B cell (primary cell): ENCODE data around the gene CAV3. TPM values are rescaled to one million over a fixed set of nuclear protein-coding genes. Genes with fewer than 3 reads are reported as not detected.

ENCODE experiments used
- ATAC-seq: fragments of 200-7000 bp; cut with Tn5 transposase; one replicate; pipeline ENCODE4 v1.10.0; 2021; ENCODE audit warnings: low read depth, mild to moderate bottlenecking, moderate number of reproducible peaks, moderate library complexity
- CTCF ChIA-PET: fragments of 350-600 bp; sonication (Branson Sonifier 250); formaldehyde crosslinking; loops from one replicate; lab custom pipeline; 2021; ENCODE audit warnings: antibody characterized with exemption, inconsistent platforms; lab: Charles Lee
- POLR2A ChIA-PET: fragments of 350-600 bp; sonication (Branson Sonifier 250); formaldehyde crosslinking; loops from one replicate; lab custom pipeline; 2021; ENCODE audit warnings: antibody characterized with exemption; lab: Charles Lee
- DNase-seq: peaks from one replicate; pipeline ENCODE4 v3.0.0; 2013
- H2AFZ ChIP-seq: 2 replicates; pipeline ENCODE4 v1.6.1; 2012; ENCODE audit warnings: mild to moderate bottlenecking, low read depth, low read length; ENCODE audit not compliant: insufficient read depth, poor library complexity, severe bottlenecking
- H3K27ac ChIP-seq, 2 donors: 1 replicate in 1 of 2; 2 replicates in 1 of 2; pipeline ENCODE4 v1.5.1; 2012 to 2013; ENCODE audit warnings: low read length in 2 of 2, mild to moderate bottlenecking in 2 of 2, moderate library complexity in 1 of 2
- H3K27me3 ChIP-seq, 4 experiments: fragments of 200-600 bp in 1 of 4; sonication (generic) in 1 of 4; replicated peaks in 1 of 4; 1 replicate in 2 of 4; 2 replicates in 2 of 4; pipeline versions ENCODE4 v1.6.1 to v1.7.0; 2013 to 2016; ENCODE audit warnings: low read length in 3 of 4, mild to moderate bottlenecking in 2 of 4, mixed read lengths in 1 of 4, moderate library complexity in 1 of 4; ENCODE audit not compliant: insufficient read depth in 4 of 4, control insufficient read depth in 3 of 4; ENCODE audit errors: control extremely low read depth in 1 of 4
- H3K36me3 ChIP-seq, 2 experiments: replicated peaks in 1 of 2; 1 replicate in 1 of 2; 2 replicates in 1 of 2; pipeline versions ENCODE4 v1.6.1 to v1.7.1; 2013; ENCODE audit warnings: low read length in 1 of 2; ENCODE audit not compliant: insufficient read depth in 2 of 2, control insufficient read depth in 1 of 2; ENCODE audit errors: control extremely low read depth in 1 of 2, extremely low read depth in 1 of 2
- H3K4me1 ChIP-seq, 2 donors: fragments of 200-600 bp in 1 of 2; sonication (generic) in 1 of 2; 1 replicate in 1 of 2; 2 replicates in 1 of 2; pipeline versions ENCODE4 v1.5.1 to v1.6.1; 2013 to 2017; ENCODE audit warnings: low read length in 2 of 2; ENCODE audit not compliant: control insufficient read depth in 2 of 2, insufficient read depth in 2 of 2
- H3K4me2 ChIP-seq: replicated peaks from 2 replicates; pipeline ENCODE3; 2012; ENCODE audit warnings: mild to moderate bottlenecking, low read depth, low read length; ENCODE audit not compliant: poor library complexity, severe bottlenecking
- H3K4me3 ChIP-seq, 5 experiments: fragments of 200-600 bp in 1 of 5; sonication (generic) in 1 of 5; 1 replicate in 3 of 5; 2 replicates in 2 of 5; pipeline versions ENCODE4 v1.5.1 to v1.7.0; 2011 to 2016; ENCODE audit warnings: low read length in 4 of 5, mild to moderate bottlenecking in 4 of 5, low read depth in 2 of 5, control low read depth in 1 of 5, moderate library complexity in 1 of 5; ENCODE audit not compliant: insufficient read depth in 1 of 5; ENCODE audit errors: control extremely low read depth in 1 of 5, extremely low read depth in 1 of 5
- H3K79me2 ChIP-seq: fragments of 200-600 bp; sonication (generic); one replicate; pipeline ENCODE4 v1.6.0; 2016; ENCODE audit warnings: low read length; ENCODE audit not compliant: control insufficient read depth, insufficient read depth
- H3K9ac ChIP-seq: fragments of 200-600 bp; sonication (generic); 2 replicates; pipeline ENCODE4 v1.6.1; 2017; ENCODE audit warnings: mild to moderate bottlenecking, low read length, moderate library complexity
- H3K9me3 ChIP-seq, 3 donors: one replicate each; pipeline versions ENCODE4 v1.6.1 to v1.7.1; 2013; ENCODE audit warnings: low read length in 2 of 3; ENCODE audit not compliant: control insufficient read depth in 2 of 3, insufficient read depth in 1 of 3; ENCODE audit errors: control extremely low read depth in 1 of 3
- H4K20me1 ChIP-seq: 2 replicates; pipeline ENCODE4 v1.6.0; 2012; ENCODE audit warnings: mild to moderate bottlenecking, low read length; ENCODE audit not compliant: insufficient read depth, control insufficient read depth, poor library complexity, severe bottlenecking
- H3K27ac Mint-ChIP-seq: one replicate; pipeline ENCODE4 v1.8.0; 2021; ENCODE audit warnings: mixed read lengths
- H3K27me3 Mint-ChIP-seq: one replicate; pipeline ENCODE4 v1.8.0; 2021; ENCODE audit warnings: mixed read lengths
- H3K4me1 Mint-ChIP-seq: one replicate; pipeline ENCODE4 v1.8.0; 2021; ENCODE audit warnings: mixed read lengths
- H3K4me3 Mint-ChIP-seq: one replicate; pipeline ENCODE4 v1.8.0; 2021; ENCODE audit warnings: mixed read lengths
- H3K9me3 Mint-ChIP-seq: one replicate; pipeline ENCODE4 v1.8.0; 2022; ENCODE audit warnings: mixed read lengths; ENCODE audit not compliant: insufficient read depth
- EZH2 ChIP-seq: IDR thresholded peaks from 2 replicates; pipeline ENCODE4 v1.6.1; 2012; ENCODE audit warnings: borderline replicate concordance, low read depth, mild to moderate bottlenecking, moderate library complexity, low read length; ENCODE audit not compliant: insufficient read depth, poor library complexity, severe bottlenecking
- WGBS: methylation state at CpG from one replicate; pipeline ENCODE4 v1.1.5; 2013; ENCODE audit warnings: missing lambda C conversion rate; ENCODE audit not compliant: insufficient coverage; 5-methylcytosine and 5-hydroxymethylcytosine counted together
- intact Hi-C: fragments of 100-400 bp; cut with micrococcal nuclease; formaldehyde crosslinking; loops from one replicate; pipeline ENCODE4 v1.10.0; 2022
- polyA plus RNA-seq: library from polyadenylated mRNA; depleted of rRNA; stranded (reverse); fragments of >200 nt; gene quantifications from 2 replicates; pipeline ENCODE4 v1.2.3, GENCODE V29; 2012
- total RNA-seq, 2 donors: library from RNA; stranded (reverse); fragments of 120-200 nt in 1 of 2; gene quantifications; 1 replicate in 1 of 2; 2 replicates in 1 of 2; pipeline versions ENCODE4 v1.2.3 to v1.2.4, GENCODE V29; 2013 to 2022
- TF ChIP-seq, protein P1 (sequence below): fragments of 200-600 bp; IDR thresholded peaks from one replicate; pipeline ENCODE4 v1.8.0; 2022; ENCODE audit warnings: antibody characterized with exemption, mild to moderate bottlenecking

The CAV3 gene
- total and polyA plus RNA-seq, 2 donors (not counting 1 experiment from before 2014, with no cell fraction given), result not detected

DNA sequence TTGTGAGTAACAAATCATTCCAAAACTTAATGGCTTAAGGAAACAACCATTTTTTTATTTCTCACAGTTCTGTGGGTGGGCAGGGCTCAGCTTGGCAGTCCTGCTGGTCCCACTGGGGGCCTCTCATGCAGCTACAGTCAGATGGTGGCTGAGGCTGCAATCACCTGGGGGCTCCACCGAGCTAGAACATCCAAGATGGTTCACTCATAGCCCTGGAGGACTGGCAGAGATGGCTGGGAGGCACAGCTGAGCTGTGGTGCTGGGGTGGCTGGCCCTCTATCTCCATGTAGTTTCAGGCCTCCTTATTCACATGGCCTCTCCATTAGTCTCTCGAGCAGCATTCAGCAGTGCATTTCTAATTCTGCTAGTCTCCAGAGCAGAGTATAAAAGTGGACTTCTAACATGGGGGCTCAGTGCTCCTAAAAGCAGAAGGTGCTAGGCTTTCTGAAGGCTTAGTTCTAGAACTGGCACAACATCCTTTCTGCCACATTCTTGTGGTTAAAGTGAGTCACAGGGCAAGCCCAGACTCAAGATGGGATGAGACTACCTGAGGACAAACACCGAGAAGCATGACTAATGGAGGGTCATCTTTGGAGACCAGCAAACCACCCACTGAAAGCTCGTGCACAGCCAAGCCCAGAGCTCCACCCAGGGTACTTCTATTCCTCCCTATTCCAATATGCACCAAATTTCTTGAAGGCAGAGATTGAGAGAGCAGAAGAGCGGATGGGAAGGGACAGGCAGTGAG lies 6.3 kb downstream of the CAV3 start:
- H3K9me3 ChIP-seq, result peaks cover 0 to 3% (median 0%) of the 10 kb centered on the region in 3 donors
- no peaks in the 10 kb centered on the region for H3K27me3 ChIP-seq
- H3K4me1 ChIP-seq, result no peaks in the 10 kb centered on the region
- H3K79me2 ChIP-seq, result no peaks in the 10 kb centered on the region
- TF ChIP-seq, protein P1, sequence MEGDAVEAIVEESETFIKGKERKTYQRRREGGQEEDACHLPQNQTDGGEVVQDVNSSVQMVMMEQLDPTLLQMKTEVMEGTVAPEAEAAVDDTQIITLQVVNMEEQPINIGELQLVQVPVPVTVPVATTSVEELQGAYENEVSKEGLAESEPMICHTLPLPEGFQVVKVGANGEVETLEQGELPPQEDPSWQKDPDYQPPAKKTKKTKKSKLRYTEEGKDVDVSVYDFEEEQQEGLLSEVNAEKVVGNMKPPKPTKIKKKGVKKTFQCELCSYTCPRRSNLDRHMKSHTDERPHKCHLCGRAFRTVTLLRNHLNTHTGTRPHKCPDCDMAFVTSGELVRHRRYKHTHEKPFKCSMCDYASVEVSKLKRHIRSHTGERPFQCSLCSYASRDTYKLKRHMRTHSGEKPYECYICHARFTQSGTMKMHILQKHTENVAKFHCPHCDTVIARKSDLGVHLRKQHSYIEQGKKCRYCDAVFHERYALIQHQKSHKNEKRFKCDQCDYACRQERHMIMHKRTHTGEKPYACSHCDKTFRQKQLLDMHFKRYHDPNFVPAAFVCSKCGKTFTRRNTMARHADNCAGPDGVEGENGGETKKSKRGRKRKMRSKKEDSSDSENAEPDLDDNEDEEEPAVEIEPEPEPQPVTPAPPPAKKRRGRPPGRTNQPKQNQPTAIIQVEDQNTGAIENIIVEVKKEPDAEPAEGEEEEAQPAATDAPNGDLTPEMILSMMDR, result no peak
- TF ChIP-seq EZH2, result no peak
- H3K9ac ChIP-seq, result no peak overlapping the region
- H3K4me2 ChIP-seq, result no peak overlapping the region
- no peak overlapping the region for H3K27ac Mint-ChIP-seq
- no peaks in the 10 kb centered on the region for H3K4me1 Mint-ChIP-seq
- no peak overlapping the region for H2AFZ ChIP-seq
- POLR2A ChIA-PET, result no interaction called here
- no peaks in the 10 kb centered on the region for H3K36me3 ChIP-seq
- no peaks in the 10 kb centered on the region for H3K9me3 Mint-ChIP-seq
- H3K27ac ChIP-seq, result no peak overlapping the region
- H4K20me1 ChIP-seq, result no peaks in the 10 kb centered on the region
- CTCF ChIA-PET, result interaction anchor here (1.2 to 1.4 kb wide), 2 partner anchors 16 to 30 kb away, joined by 3 read pairs; partner anchors contain the start of gene OXTR
- DNase-seq (no peak), ATAC-seq (no peak)
- H3K27me3 Mint-ChIP-seq, result peaks cover 13% of the 10 kb centered on the region
- no peak overlapping the region for H3K4me3 Mint-ChIP-seq
- no peak overlapping the region for H3K4me3 ChIP-seq
- intact Hi-C loops, result no loop called here
- 93% methylated on average over 3 of the region's 5 CpGs for WGBS

DNA sequence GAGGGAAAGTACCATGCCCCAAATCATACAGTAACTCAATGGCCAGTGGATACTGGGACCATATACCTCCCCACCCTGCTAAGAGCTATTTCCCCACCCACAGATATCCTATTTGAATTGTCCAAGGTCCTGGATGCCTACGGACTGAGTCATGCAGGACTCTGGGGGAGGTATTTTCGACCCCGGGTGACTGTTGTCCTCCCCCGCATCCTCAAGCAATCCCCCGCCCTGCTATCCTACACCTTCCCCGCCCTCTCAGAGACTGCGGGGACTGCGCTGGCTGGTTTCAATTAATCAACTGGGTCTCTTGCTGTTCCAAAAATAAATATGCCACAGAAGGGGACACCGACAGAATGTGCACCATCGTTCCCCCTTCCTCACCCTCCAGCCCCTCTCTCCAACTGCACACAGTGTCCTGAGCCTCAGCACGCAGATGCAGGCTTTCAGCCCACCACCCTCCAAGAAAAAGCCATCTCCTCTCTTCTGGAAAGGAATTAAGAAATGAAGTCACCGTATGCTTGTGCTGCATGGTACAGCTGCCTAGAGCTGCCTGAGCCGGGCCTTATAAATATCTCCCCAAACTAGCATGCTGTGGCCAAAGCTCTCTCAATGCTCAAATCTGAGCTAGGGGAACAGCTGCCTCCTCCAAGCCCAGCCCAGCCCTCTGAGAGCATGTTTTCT lies 8.1 kb downstream of the CAV3 start:
- no peaks in the 10 kb centered on the region for H3K27me3 ChIP-seq
- no peak overlapping the region for H3K27ac Mint-ChIP-seq
- H3K9me3 ChIP-seq, result peaks cover 0 to 3% (median 0%) of the 10 kb centered on the region in 3 donors
- H3K4me3 Mint-ChIP-seq, result no peak overlapping the region
- no peak for TF ChIP-seq EZH2
- TF ChIP-seq, protein P1, result no peak
- no peaks in the 10 kb centered on the region for H3K9me3 Mint-ChIP-seq
- ChIA-PET POLR2A (no interaction called here), CTCF (no interaction called here)
- H3K79me2 ChIP-seq, result no peaks in the 10 kb centered on the region
- no peaks in the 10 kb centered on the region for H3K4me1 Mint-ChIP-seq
- intact Hi-C loops, result no loop called here
- WGBS, result 56% methylated on average over 11 of the region's 13 CpGs
- H3K9ac ChIP-seq, result no peak overlapping the region
- ATAC-seq, result no peak
- H2AFZ ChIP-seq, result no peak overlapping the region
- H3K27me3 Mint-ChIP-seq, result peaks cover 10% of the 10 kb centered on the region
- no peak for DNase-seq
- no peak overlapping the region for H3K4me3 ChIP-seq
- no peaks in the 10 kb centered on the region for H3K4me1 ChIP-seq
- H3K4me2 ChIP-seq, result no peak overlapping the region
- no peaks in the 10 kb centered on the region for H4K20me1 ChIP-seq
- H3K27ac ChIP-seq, result no peak overlapping the region
- no peaks in the 10 kb centered on the region for H3K36me3 ChIP-seq
